Hepatocyte (in vitro differentiated cells): ENCODE data around the gene TUBA1C. TPM values are rescaled to one million over a fixed set of nuclear protein-coding genes. Genes with fewer than 3 reads are reported as not detected.

ENCODE experiments used
- DNase-seq: peaks from one replicate; pipeline ENCODE4 v3.0.0-alpha.2; 2016; ENCODE audit warnings: low spot score
- H2AFZ ChIP-seq: fragments of 200-600 bp; sonication (generic); 2 replicates; pipeline ENCODE4 v1.6.0; 2016; ENCODE audit warnings: antibody characterized with exemption, mild to moderate bottlenecking
- H3K27ac ChIP-seq: fragments of 200-600 bp; sonication (generic); 2 replicates; pipeline ENCODE4 v1.5.1; 2016; ENCODE audit warnings: mild to moderate bottlenecking
- H3K27me3 ChIP-seq: fragments of 200-600 bp; sonication (generic); 2 replicates; pipeline ENCODE4 v1.6.1; 2016
- H3K36me3 ChIP-seq: fragments of 200-600 bp; sonication (generic); replicated peaks from 2 replicates; pipeline ENCODE4 v1.5.1; 2016; ENCODE audit warnings: low read depth; ENCODE audit not compliant: insufficient read depth
- H3K4me1 ChIP-seq: fragments of 200-600 bp; sonication (generic); 2 replicates; pipeline ENCODE4 v1.5.1; 2016; ENCODE audit warnings: mild to moderate bottlenecking, moderate library complexity; ENCODE audit not compliant: insufficient read depth
- H3K4me2 ChIP-seq: fragments of 200-600 bp; sonication (generic); 2 replicates; pipeline ENCODE4 v1.6.0; 2016
- H3K4me3 ChIP-seq: fragments of 200-600 bp; sonication (generic); 2 replicates; pipeline ENCODE4 v1.5.1; 2016; ENCODE audit warnings: mild to moderate bottlenecking
- H3K79me2 ChIP-seq: fragments of 200-600 bp; sonication (generic); 2 replicates; pipeline ENCODE4 v1.6.0; 2017; ENCODE audit warnings: mild to moderate bottlenecking
- H3K9me2 ChIP-seq: fragments of 200-600 bp; sonication (generic); replicated peaks from 2 replicates; pipeline ENCODE4 v1.6.0; 2017; ENCODE audit warnings: mild to moderate bottlenecking; ENCODE audit not compliant: insufficient read depth
- H3K9me3 ChIP-seq: fragments of 200-600 bp; sonication (generic); 2 replicates; pipeline ENCODE4 v1.5.1; 2016; ENCODE audit warnings: low read depth, mild to moderate bottlenecking
- H4K20me1 ChIP-seq: fragments of 200-600 bp; sonication (generic); 2 replicates; pipeline ENCODE4 v1.6.0; 2016; ENCODE audit warnings: mild to moderate bottlenecking; ENCODE audit not compliant: insufficient read depth, poor library complexity, severe bottlenecking
- CTCF ChIP-seq: fragments of 200-600 bp; sonication (generic); IDR thresholded peaks from 2 replicates; pipeline ENCODE4 v1.5.1; 2016; ENCODE audit warnings: antibody characterized with exemption, mild to moderate bottlenecking; ENCODE audit not compliant: poor library complexity
- EZH2 ChIP-seq: fragments of 200-600 bp; sonication (generic); IDR thresholded peaks from 2 replicates; pipeline ENCODE4 v1.6.1; 2016; ENCODE audit warnings: antibody characterized with exemption, mild to moderate bottlenecking, borderline replicate concordance
- EZH2phosphoT487 ChIP-seq: fragments of 200-600 bp; sonication (generic); IDR thresholded peaks from one replicate; pipeline ENCODE4 v1.6.1; 2018; ENCODE audit warnings: antibody characterized with exemption, mild to moderate bottlenecking, low read depth, moderate library complexity; ENCODE audit not compliant: unreplicated experiment, severe bottlenecking
- WGBS: methylation state at CpG from one replicate; pipeline ENCODE4 v1.1.6; 2016; ENCODE audit warnings: low lambda C conversion rate; ENCODE audit errors: missing lambda C conversion rate; 5-methylcytosine and 5-hydroxymethylcytosine counted together
- polyA plus RNA-seq: library from polyadenylated mRNA; unstranded; fragments of >200 nt; fragmentation: Nextera tagmentation; extraction: Ambion mirVana; gene quantifications from 2 replicates; pipeline ENCODE4 v1.2.1, GENCODE V29; 2016
- total RNA-seq: library from RNA; depleted of rRNA; stranded (reverse); fragments of >200 nt; gene quantifications from 2 replicates; pipeline ENCODE4 v1.2.3, GENCODE V29; 2014

The TUBA1C gene
- total and polyA plus RNA-seq, 2 experiments from 2014 or later: 252 to 422 TPM

- no peak for TF ChIP-seq EZH2phosphoT487
- TF ChIP-seq CTCF: no peak
- TF ChIP-seq EZH2: no peak
- Histone ChIP-seq H2AFZ (peak overlapping the region; percentile 72), H3K9me3 (no peaks in the 10 kb centered on the region), H3K79me2 (no peaks in the 10 kb centered on the region), H3K4me3 (no peak overlapping the region), H4K20me1 (no peaks in the 10 kb centered on the region), H3K27ac (peak overlapping the region; percentile 84), H3K4me2 (peak overlapping the region; percentile 69), H3K36me3 (no peaks in the 10 kb centered on the region), H3K4me1 (peaks cover 15% of the 10 kb centered on the region), H3K9me2 (no peaks in the 10 kb centered on the region), H3K27me3 (no peaks in the 10 kb centered on the region)
- WGBS: 72% methylated on average over 9 of the region's 9 CpGs
- DNase-seq: no peak
These were observed 32.8 kb upstream of the TUBA1C start for GRCh38 chr12:49231878-49232655.

GRCh38 chr12:49232940-49233841 lies 31.7 kb upstream of the TUBA1C start:
- Histone ChIP-seq H3K4me3 (no peak overlapping the region), H3K27me3 (no peaks in the 10 kb centered on the region), H3K4me2 (peak overlapping the region; percentile 69), H3K36me3 (no peaks in the 10 kb centered on the region), H3K79me2 (no peaks in the 10 kb centered on the region), H3K9me2 (no peaks in the 10 kb centered on the region), H3K9me3 (no peaks in the 10 kb centered on the region), H3K4me1 (peaks cover 15% of the 10 kb centered on the region), H3K27ac (peak overlapping the region; percentile 84), H2AFZ (peak overlapping the region; percentile 72), H4K20me1 (no peaks in the 10 kb centered on the region)
- peak; percentile 68 for DNase-seq
- no peak for TF ChIP-seq EZH2phosphoT487
- TF ChIP-seq CTCF: peak; percentile 11
- WGBS: 49% methylated on average over 25 of the region's 25 CpGs

DNA sequence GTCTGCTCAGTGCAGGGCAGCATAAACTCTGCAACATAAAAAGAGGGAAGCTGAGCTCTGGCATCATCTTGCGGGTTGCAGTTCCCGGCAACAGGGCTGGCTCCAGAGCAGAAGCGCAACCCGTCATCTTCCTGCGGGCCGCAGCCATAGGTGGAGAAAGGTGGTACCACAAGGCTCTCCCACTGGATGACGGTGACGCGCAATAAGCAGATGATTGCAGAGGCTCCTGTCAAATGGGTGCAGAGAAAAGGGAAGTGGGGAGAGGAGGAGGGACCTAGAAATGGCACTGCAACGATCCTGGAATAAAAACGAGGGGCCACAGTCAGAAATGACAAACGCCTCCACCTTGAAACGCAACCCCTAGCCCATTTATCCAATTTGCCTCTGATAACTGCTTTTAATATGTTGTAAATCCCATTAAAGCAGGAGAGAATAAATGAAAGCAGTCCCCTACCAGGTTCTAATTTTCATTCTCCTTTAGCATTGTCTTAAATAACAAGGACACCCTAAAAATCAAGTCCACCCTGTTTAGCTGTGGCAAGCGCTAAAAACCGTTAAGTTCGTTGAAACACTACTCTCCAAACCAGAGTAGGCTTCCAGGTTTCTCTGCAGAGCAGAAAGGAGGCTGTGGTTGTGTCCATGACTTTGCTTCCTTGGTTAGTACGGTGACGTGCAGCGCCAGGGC lies 30.9 kb upstream of the TUBA1C start:
- Histone ChIP-seq H3K4me1 (peaks cover 15% of the 10 kb centered on the region), H3K79me2 (no peaks in the 10 kb centered on the region), H4K20me1 (no peaks in the 10 kb centered on the region), H3K36me3 (no peaks in the 10 kb centered on the region), H3K4me3 (no peak overlapping the region), H3K4me2 (peak overlapping the region; percentile 78), H2AFZ (peak overlapping the region; percentile 67), H3K27me3 (no peaks in the 10 kb centered on the region), H3K9me2 (no peaks in the 10 kb centered on the region), H3K27ac (peak overlapping the region; percentile 84), H3K9me3 (no peaks in the 10 kb centered on the region)
- 76% methylated on average over 19 of the region's 19 CpGs for WGBS
- no peak for DNase-seq
- TF ChIP-seq CTCF (no peak), EZH2phosphoT487 (no peak), EZH2 (no peak)
